Bone marrow (tissue), 2 donors: ENCODE results near the gene CEPT1.
"Not testable (repeated sequence)": the region's sequence is repeated elsewhere in the genome, so short reads cannot be mapped to it uniquely, and the experiment has no call there.

Experiments
- DNase-seq, 2 donors: peaks; one replicate each; lab custom pipeline; 2025; lab: John Stamatoyannopoulos, UW

Gene CEPT1

DNA sequence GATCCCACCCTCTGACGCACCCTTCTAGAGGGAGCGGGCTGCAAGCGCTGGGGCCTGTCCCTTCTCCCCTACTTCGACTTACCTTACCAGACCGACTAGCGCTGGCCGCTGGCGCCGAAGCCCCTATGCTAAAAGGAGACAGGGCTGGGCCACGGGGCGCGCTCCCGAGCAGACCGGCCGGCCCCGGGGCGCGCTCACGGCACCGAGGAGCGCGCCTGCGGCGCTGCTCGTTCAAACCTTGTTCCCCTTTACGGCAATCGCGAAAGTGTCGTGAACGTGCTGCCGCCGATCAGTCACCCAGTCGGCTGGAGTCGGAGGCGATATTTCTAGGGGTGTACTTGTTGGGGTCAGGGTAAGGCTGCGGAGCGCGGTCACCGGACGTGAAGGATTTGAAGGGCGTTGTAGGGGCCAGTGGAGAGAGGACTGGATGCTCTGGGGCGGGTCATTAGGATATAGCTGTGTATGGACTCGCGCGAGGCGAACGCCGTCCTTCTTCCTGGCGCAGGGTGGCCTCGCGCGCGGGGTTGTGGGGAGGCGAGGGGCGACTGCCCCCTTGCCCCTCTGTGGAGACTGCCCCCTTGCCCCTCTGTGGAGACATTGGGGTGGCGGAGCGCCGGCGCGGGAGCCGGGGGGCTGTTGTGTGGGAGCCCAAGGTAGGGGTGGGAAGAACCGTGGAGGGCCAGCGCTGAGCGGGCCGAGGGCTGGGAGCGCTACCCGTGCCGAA lies at the start of gene CEPT1, which contains the start of gene DRAM2:
Gene CEPT1 (plus strand): TSS at position 268 of the 724 bp plus-strand sequence. CDS start 7,492 bp downstream, outside the sequence.
Gene DRAM2 (minus strand): TSS at position 138 of the 724 bp plus-strand sequence. CDS start 8,539 bp downstream, outside the sequence.
- DNase-seq = peak; percentile 71 to 76

DNA sequence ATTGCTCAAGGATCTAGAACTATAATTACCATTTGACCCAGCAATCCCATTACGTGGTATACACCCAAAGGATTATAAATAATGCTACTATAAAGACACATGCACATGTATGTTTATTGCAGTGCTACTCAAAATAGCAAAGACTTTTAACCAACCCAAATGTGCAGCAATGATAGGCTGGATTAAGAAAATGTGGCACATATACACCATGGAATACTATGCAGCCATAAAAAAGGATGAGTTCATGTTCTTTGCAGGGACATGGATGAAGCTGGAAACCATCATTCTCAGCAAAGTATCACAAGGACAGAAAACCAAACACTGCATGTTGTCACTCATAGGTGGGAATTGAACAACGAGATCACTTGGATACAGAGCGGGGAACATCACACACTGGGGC lies 44.6 kb upstream of the CEPT1 start:
- not testable (repeated sequence) for DNase-seq

DNA sequence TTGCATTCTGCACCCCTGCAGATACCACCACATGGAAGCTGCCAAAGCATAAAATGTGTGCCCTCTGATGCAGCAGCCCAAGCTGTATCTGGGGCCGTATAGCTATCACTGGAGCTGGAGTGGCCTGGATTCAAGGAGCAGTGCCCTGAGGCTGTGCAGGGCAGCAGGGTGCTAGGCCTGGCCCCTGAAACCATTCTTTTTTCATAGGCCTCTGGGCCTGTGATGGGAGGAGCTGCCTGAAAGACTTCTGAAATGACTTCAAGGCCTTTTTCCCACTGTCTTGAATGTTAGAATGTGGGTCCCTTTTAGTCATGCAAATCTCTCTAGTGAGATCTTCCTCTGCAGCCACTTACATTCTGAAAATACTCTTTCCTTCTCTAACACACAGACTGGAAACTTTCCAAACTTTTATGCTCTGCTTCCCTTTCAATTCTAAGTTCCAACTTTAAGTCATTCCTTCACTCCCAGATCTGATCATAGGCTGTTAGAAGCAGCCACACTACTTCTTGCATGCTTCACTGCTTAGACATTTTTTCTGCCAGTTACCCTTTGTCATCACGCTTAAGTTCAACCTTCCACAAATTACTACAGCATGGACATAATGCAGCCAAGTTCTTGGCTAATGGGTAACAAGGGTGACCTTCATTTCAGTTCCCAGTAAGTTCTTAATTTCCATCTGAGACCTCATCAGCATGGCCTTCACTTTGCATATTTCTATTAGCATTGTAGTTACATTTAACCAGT lies 42.5 kb upstream of the CEPT1 start:
- DNase-seq = no peak

DNA sequence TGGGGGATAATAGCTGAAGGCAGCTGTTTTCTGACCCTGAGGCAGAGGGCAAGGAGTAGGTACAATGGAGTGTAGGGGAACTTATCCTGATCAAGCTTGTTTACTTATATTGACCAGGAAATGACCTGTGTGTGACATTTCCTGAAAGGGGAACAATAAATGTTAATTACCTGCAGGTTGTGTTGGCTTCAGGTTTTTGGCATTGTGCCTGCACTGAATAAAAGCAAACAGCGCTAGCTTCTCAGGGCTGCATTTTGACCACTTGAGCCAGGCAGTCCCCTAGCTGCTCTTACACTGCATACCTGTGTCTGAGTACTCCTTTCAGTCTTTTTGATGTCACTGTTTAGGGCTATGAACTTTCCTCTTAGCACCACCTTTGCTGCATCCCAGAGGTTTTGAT lies 40.7 kb upstream of the CEPT1 start:
- DNase-seq = no peak

DNA sequence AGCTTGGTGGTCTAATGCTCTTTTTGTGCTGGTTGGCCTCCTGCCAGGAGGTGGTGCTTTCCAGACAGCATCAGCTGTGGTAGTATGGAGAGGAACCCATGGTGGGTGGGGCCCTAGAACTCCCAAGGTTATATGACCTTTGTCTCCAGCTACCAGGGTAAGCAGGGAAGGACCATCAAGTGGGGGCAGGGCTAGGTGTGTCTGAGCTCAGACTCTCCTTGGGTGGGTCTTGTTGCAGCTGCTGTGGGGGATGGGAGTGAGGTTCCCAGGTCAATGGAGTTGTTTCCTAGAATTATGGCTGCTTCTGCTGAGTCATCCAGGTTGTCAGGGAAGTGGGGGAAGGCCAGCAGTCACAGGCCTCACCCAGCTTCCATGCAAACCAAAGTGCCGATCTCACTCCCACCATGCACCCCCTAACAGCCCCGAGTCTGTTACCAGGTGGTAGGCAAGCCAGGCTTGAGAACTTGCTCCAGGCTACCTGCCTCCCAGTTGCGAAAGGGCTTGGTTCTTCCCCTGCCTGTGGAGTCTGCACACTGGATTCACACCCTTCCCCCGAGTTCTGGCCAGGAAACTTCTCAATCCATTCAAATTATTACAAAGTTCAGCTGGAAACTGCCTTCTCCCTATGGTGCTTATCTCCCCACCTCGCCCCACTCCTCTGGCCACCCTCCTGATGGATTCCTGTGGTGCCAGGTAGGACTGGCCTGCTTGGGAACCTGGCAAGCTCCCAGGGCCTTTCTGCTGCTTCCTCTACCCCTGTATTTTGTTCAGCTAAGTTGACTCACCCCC lies 38.0 kb upstream of the CEPT1 start:
- DNase-seq = no peak

DNA sequence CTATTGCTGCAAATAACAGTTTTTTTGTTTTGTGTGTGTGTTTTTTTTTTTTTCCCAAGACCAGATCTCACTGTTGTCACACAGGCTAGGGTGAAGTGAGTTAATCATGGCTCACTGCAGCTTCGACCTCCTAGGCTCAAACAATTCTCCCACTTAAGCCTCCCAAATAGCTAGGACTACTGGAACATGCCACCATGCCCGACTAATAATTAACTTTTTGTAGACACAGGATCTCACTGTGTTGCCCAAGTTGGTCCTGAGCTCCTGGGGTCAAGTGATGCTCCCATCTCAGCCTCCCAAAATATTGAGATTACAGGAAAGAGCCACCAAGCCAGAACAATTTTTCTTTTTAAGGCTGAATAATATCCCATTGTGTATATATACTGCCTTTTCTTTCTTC lies 35.0 kb upstream of the CEPT1 start:
- no peak for DNase-seq

DNA sequence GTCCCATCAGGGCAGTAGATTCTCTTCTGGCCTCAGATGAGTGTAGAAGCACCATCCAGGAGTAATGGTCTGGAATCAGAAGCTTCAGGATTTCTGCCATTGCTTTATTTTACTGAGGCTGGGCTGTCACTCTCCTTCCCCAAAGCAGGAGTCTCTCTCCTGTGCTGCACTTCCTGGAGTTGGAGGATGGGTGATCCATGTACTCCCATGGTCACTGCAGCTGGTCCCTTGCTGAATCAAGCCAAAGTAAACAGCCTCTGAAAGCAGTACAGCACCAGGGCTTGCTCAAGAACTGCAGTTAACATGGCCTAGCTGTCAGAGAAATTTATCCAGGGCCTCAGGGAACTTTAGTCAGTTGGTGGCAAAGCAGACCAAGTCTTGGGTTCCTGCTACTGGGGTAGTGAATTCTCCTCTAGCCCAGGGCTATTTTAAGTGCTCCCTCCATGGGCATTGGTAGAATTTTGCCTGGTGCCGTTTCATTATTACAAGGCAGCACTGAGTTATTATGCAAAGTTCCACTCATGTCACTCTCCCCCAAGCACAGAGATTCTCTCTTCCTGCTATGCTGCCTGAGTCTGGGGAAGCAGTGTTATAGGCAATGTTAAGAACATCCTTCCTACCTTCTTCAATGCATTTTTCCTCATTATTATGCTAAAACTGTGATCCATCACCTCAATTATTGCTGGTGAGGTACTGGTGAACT lies 29.7 kb upstream of the CEPT1 start:
- DNase-seq = no peak

DNA sequence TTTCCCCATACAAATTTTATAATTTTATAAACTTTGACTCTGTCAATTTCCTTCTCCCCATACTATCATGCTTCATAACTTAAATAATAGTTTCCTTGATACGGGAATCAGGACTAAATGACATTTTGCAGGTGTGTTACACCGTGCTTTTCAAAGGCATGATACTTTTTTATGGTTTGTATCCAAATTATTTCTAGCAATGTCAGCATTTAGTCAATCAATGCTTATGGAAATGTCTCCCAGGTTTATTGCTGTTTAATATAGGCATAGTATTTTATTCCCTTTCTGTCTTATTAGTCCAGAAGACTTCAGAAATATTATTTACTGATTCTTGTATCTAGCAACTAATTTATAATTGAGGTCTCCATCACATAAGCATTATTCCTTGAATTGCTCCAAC lies 23.5 kb upstream of the CEPT1 start:
- DNase-seq = no peak

DNA sequence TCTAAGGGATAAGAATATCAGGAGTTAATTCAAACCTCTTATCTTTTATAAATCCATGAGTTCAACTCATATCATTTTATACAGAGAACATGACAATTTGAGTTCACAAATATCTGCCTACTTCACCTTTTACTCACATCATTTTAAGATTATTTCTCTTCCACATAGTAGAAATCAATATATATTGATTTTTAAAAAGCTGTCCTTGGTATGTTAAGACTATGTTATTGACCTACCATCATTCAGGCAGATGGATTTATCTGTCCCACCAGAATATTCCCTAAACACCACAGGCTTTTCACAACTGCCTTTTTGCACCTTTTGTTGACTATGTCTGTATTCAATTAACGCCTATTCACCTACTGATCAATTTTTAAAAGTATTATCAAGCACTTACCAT lies 13.7 kb upstream of the CEPT1 start:
- no peak for DNase-seq

DNA sequence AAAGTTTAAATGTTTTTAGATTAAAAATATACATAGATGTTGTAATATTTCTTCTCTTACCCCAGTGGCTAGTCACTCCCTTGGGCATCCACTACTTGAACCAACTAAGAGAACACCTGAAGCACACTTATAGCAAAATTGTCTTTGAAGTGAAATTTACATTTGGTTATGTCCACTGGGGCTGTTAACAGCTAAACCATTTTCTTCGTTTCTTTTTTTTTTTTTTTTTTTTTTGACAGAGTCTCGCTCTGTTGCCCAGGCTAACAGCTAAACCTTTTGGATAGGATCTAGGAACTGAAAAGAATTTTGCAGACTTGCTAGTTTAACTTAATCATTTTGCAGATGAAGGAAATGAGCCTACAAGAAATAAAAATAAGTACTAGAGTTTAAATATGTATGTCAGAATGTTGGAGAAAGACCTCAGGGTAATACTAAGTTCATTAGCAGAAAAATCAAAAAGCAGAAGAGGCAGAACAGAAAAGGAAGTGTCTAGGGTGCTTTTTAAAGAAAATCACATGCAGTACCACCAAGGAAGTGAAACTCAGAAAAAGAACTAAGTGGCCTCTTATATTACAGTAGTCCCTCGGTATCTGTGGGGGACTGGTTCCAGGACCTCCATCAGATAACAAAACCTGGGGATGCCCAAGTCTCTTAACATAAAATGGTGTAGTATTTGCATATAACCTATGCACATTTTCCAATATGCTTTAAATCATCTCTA lies 11.9 kb upstream of the CEPT1 start:
- no peak for DNase-seq

DNA sequence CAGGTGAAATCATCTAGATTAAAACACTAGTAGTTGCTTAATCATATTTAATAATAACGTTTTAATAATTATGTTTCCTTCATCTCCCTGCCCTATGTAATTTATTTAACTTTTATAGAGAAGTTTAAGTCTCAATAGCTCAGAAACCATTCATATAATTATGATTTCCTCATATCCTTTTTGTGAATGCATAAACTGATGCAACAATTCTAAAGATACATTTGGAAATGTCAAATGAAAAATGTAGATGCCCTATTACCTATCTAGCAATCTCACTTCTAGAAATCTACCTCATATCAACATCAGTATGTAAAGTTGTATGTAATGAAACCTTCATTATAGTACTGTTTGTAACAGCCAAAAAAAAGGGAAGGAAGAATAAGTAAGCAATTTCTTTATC lies 10.6 kb upstream of the CEPT1 start:
- DNase-seq = no peak

DNA sequence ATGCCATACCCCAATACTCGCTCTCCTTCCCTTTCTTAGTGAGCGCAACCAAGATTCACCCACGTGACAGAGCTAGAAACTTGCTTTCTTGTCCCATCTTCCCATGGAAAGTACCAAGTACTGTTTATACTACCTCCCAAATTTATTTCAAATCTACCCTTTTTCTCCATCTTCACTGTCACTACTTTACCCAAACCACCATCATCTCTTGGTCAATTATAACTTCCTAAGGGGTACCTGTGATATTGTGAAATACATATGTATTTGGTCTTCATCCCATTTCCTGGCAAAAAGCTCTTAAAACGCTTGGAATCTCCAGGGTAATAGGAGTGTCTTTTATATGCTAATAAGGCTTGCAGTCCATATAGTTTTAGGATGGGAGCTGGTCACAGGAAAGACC lies 8.3 kb upstream of the CEPT1 start:
- no peak for DNase-seq

DNA sequence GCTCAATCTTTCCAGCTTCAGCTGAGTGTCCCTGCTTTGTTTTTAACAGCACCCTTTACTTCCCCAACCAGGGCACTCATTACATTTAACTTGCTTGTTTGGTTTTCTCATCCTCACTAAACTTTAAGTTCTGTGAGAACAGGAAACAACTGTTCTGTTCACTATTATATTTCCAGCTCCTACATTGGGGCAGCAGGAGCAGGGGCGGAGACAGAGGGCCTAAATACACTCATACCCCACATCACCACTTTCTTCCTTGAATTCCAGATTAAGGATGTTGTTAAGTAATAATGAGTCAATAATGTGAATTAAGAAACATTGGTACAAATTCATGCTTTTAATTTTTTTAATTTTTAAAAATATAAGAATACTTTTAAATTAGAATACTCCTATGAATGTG lies 6.2 kb upstream of the CEPT1 start:
- no peak for DNase-seq

DNA sequence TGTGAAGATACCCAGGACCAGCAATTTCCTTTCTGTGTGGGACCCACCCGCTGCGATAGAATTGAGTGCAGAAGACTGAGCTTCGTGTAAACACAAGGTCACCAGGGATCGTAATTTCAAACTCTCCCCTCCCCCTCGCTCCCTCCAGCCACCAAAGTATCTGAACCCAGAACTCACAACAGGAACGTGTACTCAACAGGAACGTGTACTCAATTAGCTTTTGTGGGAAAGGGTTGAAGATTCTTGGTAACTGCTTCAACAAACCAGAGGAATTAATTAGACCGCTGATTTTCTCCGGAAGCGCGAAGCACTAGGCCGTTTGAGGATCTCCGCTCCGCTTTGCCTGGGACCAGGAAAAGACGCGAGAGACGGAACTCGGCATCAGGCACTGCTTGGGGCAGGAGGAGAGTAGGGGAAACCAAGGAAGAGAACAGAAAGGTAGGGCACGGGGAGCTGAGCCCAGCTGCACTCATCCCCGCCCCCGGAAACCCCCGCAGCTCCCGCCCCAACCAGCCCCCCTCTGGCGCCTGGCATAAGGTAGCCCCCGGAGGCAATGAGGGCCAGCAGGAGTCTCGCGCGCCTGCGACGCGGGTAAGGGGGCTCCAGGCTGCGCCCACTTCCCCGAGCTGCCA lies 583 bp upstream of the CEPT1 start:
- DNase-seq = peak; percentile 57 to 58

DNA sequence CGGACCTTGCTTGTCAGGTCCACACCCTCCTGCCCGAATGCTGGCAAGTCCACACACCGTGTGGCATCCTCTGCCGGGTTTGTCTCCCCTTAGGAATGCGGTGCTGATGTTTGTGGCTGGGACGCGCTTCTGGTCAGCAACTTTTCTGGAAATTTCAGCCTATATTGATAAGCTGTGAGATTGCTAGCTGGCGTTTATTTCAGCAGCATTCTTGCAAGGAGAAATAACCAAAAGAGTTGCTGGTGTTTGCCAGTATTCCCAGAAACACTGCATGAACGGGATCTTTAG lies 601 bp downstream of the CEPT1 start:
- DNase-seq = no peak

DNA sequence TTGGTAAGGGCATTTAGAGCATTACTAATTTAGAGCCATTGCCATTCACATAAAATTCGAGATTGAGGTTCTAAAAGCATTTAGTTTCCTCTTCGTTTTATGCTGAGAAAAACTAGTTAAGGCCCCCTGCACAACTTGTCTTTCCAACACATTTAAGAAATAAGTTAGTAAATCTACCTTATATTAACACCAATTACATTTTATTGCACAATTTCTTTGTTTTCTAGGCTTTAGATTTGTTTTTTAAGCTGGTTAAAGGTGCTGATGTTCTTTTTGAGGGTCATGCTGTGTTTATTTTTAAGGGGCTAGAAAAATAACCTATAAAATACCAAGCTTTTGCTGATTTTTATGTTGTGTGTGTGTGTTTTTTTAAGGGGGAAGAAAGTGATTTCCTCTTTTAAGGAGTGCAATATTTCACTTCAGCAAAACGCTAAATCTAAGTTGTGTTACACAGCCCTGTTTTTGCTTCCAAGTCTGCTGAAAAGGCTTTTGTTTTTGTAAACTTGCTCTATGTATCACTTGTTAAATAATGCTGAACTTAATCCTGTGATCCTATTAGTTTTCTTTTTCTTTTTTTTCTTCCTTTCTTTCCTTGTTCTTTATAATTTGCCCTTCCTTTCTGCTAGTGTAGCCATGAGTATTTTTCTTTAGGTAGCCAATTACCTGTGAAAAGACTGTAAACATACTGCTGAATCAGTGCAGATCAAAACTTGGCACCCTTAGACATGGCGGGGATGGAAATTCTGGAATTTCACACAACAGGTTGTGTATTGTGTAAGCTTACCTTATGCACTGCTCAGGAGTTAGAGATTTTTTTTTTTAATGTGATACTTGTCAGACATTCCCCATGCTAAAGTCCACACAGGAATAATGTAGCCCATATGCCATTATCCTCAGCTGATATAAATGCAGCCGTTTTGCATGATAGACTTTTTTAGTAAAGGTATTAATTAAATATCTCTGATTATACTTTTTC lies 1.5 kb downstream of the CEPT1 start:
- no peak for DNase-seq

DNA sequence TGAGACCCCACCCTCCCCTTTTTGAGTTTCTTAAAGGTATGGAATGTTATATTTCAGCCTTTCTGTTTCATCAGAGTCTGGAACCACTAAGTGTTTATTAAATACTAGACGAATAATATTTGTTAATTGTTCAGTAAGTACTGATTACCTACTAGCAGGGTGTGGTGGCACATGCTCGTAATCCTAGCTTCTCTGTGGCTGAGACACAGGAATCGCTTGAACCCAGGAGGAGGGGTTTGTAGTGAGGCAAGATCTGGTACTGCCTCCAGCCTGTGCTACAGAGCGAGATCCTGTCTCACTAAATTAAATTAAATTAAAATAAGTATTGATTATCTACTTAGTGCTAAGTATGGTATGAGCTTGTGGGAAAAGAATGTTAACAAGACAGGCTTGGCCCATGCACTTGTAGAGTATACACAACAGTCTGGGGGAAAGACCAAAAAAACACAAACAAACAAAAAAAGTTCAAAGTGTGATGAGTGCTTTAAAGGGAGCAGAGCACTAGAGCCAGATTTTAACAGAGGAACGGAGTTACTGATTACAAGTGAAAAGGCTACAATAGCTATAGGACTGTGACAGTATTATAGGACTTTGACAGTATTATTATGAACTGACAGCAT lies 2.4 kb downstream of the CEPT1 start:
- DNase-seq = no peak

DNA sequence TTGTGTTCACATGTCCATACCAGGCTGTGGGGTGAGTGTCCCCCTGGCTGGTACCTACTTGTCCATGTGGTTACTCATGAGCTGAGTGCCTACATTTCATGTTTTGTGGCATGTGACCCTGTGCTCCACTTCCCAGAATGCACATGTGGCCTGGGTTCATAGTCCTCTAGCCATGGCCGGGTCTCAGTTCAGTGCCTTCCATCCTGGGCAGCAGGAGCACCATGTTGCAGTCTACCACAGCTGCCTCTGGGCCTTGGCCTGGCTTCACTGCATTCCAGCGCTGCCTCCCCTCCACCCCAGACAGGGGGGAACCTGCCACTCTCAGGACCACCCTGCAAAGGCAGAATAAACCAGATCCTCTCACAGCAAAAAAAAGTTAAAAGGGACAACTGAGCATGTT lies 5.5 kb downstream of the CEPT1 start:
- no peak for DNase-seq

DNA sequence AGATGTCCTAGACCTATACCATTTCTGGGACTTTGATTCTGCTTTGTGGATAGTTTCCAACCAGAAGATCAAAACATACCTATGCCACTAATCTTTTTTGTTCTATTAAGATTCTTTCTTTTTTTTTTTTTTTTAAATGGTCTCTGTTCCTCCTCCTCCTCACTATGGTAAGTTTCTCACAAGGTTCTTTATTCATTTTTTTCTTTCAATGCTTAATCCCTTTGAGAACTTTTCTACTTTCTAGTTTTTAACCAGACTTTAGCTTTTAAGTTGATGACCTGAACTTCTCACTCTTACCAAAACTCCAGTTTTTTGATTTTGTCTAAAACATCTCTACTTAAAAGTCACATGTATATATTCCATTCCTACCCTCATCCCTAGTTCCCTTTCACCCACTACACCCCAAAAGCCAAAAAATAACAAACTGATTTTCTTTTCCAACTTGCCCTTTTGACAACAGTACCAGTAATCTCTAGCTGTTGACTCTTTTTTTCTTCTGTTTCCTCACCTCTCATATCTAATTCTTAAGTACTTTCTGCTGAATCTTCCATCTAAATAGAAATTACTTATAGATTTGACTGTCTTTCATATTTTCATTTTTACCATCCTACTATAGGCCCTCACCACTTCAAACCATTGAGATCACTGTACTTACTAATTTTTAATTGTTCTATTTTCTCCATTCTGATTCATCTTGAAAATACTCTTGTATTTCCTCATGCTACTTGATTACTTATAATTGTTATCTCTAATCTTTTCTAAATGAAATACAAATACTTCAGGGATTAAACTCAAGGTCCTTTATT lies 6.1 kb downstream of the CEPT1 start:
- DNase-seq = no peak
